Epithelial cell of esophagus (primary cell): ENCODE data around the gene SPN.
"Not testable (repeated sequence)": the region's sequence is repeated elsewhere in the genome, so short reads cannot be mapped to it uniquely, and the experiment has no call there.

Experiments
- DNase-seq: peaks from one replicate; pipeline ENCODE4 v3.0.0; 2010; ENCODE audit warnings: low read depth
- H3K4me3 ChIP-seq: 2 replicates; pipeline ENCODE4 v1.5.1; 2011; ENCODE audit warnings: mild to moderate bottlenecking, low read length, control low read depth
- TF ChIP-seq, protein P1 (sequence below): IDR thresholded peaks from 2 replicates; pipeline ENCODE4 v1.5.1; 2011; ENCODE audit warnings: low read depth, mild to moderate bottlenecking, low read length, control low read depth, inconsistent platforms; ENCODE audit not compliant: insufficient read depth; ENCODE audit errors: missing control alignments

Gene SPN

DNA sequence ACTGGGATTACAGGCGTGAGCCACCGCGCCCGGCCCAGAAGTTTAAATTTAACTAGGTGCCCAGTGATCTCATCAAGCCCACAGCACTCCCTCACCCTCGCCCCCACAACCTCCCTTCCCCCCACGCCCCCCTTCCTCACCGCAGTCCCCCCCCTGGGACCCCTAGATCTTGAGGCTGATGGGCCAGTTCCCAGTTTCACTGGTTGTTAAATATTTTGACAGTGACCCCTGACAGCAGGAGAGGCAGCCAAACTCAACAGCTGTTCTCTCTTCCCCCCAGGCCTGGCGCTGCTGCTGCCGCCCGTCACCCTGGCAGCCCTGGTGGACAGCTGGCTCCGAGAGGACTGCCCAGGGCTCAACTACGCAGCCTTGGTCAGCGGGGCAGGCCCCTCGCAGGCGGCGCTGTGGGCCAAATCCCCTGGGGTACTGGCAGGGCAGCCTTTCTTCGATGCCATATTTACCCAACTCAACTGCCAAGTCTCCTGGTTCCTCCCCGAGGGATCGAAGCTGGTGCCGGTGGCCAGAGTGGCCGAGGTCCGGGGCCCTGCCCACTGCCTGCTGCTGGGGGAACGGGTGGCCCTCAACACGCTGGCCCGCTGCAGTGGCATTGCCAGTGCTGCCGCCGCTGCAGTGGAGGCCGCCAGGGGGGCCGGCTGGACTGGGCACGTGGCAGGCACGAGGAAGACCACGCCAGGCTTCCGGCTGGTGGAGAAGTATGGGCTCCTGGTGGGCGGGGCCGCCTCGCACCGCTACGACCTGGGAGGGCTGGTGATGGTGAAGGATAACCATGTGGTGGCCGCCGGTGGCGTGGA is 31.5 kb downstream of the SPN start:
- no peak overlapping the region for H3K4me3 ChIP-seq
- DNase-seq = no peak
- TF ChIP-seq, protein P1, sequence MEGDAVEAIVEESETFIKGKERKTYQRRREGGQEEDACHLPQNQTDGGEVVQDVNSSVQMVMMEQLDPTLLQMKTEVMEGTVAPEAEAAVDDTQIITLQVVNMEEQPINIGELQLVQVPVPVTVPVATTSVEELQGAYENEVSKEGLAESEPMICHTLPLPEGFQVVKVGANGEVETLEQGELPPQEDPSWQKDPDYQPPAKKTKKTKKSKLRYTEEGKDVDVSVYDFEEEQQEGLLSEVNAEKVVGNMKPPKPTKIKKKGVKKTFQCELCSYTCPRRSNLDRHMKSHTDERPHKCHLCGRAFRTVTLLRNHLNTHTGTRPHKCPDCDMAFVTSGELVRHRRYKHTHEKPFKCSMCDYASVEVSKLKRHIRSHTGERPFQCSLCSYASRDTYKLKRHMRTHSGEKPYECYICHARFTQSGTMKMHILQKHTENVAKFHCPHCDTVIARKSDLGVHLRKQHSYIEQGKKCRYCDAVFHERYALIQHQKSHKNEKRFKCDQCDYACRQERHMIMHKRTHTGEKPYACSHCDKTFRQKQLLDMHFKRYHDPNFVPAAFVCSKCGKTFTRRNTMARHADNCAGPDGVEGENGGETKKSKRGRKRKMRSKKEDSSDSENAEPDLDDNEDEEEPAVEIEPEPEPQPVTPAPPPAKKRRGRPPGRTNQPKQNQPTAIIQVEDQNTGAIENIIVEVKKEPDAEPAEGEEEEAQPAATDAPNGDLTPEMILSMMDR = no peak

DNA sequence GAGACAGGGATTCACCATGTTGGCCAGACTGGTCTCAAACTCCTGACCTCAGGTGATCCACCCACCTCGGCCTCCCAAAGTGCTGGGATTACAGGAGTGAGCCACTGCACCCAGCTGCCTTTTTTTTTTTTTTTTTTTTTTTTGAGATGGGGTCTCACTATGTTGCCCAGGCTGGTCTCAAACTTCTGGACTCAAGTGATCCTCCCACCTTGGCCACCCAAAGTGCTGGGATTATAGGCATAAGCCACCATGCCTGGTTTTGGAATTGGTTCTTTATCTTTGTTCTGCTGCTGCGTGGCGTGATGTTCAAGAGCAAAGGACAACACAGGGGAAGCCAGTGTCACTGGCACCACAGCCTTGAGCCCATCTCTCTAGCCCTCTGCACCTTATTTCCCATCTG is 32.6 kb downstream of the SPN start:
- DNase-seq, H3K4me3 ChIP-seq: not testable (repeated sequence)

DNA sequence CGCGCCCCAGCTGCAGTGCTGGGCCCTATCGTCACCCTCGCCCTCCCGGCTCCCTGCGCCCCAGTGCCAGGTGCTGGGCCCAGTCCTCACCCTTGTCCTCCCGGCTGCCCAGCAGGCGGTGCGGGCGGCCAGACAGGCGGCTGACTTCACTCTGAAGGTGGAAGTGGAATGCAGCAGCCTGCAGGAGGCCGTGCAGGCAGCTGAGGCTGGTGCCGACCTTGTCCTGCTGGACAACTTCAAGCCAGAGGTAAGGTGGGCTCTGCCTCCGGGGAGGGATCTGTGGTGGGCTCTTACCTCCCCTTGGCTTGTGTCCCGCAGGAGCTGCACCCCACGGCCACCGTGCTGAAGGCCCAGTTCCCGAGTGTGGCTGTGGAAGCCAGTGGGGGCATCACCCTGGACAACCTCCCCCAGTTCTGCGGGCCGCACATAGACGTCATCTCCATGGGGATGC is 33.9 kb downstream of the SPN start:
- DNase-seq = no peak
- H3K4me3 ChIP-seq = no peak overlapping the region
- TF ChIP-seq, protein P1 = no peak

DNA sequence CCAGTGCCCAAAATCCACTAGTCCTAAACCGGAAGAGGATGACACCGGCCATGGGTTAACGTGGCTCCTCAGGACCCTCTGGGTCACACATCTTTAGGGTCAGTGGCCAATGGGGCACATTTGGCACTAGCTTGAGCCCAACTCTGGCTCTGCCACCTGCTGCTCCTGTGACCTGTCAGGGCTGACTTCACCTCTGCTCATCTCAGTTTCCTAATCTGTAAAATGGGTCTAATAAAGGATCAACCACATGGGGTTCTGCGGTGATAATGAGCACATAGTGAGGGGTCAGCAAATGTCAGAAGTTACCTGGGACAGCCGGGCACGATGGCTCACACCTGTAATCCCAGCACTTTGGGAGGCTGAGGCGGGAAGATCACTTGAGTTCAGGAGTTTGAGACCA is 34.3 kb downstream of the SPN start:
- TF ChIP-seq, protein P1 = no peak
- DNase-seq = no peak

DNA sequence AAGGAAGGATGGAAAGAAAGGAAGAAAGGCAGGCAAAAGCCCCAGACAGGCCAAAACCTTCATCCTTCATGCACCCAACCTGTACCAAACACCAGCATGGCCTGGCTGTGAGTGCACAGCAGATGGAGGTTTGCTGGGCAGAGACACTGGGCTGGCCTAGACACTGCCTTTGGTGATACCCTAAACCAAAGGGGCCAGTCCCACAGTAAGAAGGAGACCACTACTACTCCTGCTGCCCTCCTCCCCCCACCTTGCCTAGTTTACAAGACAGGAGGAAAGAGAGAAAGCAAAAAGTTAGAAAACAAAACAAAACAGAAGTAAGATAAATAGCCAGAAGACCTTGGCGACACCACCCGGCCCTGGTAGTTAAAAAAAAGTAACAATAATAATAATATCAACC is 35.0 kb downstream of the SPN start:
- DNase-seq = no peak
- H3K4me3 ChIP-seq = no peak overlapping the region

More for the DNA sequence above, 34.3 kb downstream of the SPN start:
- H3K4me3 ChIP-seq = no peak overlapping the region

DNA sequence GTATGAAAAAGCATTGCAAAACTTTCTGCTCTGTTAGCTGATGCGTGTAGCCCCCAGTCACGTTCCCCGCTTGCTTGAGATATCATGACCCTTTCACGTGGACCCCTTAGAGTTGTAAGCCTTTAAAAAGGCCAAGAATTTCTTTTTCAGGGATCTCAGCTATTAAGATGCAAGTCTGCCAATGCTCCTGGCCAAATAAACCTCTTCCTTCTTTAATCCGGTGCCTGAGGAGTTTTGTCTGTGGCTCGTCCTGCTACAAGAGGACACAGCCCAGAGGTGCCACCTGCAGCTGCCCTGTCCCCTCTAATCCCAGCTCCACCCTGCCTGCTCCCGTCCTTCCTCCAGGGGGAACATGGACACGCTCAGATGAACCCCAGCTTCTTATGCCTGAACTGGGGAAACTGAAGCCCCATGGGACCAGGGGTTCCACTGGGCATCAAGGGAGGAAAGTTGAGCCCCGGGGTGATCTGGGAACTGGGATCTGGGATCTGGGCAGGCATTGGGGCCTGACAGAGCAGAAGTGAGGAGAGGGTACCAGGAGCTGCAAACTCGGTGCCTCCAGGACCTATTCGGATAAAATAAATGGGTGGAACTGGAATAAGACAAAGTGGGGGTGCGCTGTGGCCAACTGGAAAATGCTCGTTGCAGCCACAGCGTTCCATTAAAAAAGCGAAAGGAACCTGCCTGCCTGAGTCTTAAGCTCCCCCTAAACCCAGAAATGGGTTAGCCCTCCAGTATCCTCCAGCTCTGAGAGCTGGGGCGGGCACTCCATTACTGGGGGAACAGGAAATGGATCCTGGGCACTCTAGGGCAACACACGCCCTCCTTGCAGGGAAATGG is 35.7 kb downstream of the SPN start:
- TF ChIP-seq, protein P1 = no peak
- DNase-seq = no peak
- no peak overlapping the region for H3K4me3 ChIP-seq

More for the DNA sequence above, 35.0 kb downstream of the SPN start:
- TF ChIP-seq, protein P1 = no peak
